Activated CD8-positive, alpha-beta T cell treated with anti-CD3 and anti-CD28 coated beads for 36 hours (primary cell): Measurements from ENCODE around the gene TRIM40. TPM values are rescaled to one million over a fixed set of nuclear protein-coding genes. Genes with fewer than 3 reads are reported as not detected.
A peak's percentile ranks its signal among the peaks of the same experiment; 100 is the strongest.

ENCODE experiments used
- ATAC-seq: fragments of 200-7000 bp; cut with Tn5 transposase; one replicate; pipeline ENCODE4 v1.10.0; 2021; ENCODE audit warnings: mild to moderate bottlenecking, moderate library complexity
- CTCF ChIA-PET: fragments of 350-600 bp; sonication (Branson Sonifier 250); formaldehyde crosslinking; loops from one replicate; lab custom pipeline; 2021; ENCODE audit warnings: antibody characterized with exemption; lab: Charles Lee
- POLR2A ChIA-PET: fragments of 350-600 bp; sonication (Branson Sonifier 250); formaldehyde crosslinking; loops from one replicate; lab custom pipeline; 2021; ENCODE audit warnings: antibody characterized with exemption; lab: Charles Lee
- DNase-seq: peaks from one replicate; pipeline ENCODE4 v3.0.0-alpha.2; 2020
- H3K27ac Mint-ChIP-seq: one replicate; pipeline ENCODE4 v1.8.0; 2021; ENCODE audit warnings: mild to moderate bottlenecking, mixed read lengths
- H3K27me3 Mint-ChIP-seq: one replicate; pipeline ENCODE4 v1.8.0; 2021; ENCODE audit warnings: mixed read lengths
- H3K36me3 Mint-ChIP-seq: one replicate; pipeline ENCODE4 v1.8.0; 2021; ENCODE audit warnings: low read depth, mixed read lengths
- H3K4me1 Mint-ChIP-seq: one replicate; pipeline ENCODE4 v1.8.0; 2021; ENCODE audit warnings: low read depth, mixed read lengths
- H3K4me3 Mint-ChIP-seq: one replicate; pipeline ENCODE4 v1.8.0; 2021; ENCODE audit warnings: mild to moderate bottlenecking, moderate library complexity, mixed read lengths
- H3K9me3 Mint-ChIP-seq: one replicate; pipeline ENCODE4 v1.8.0; 2021; ENCODE audit warnings: mixed read lengths
- intact Hi-C: fragments of 100-400 bp; cut with micrococcal nuclease; formaldehyde crosslinking; loops from one replicate; pipeline ENCODE4 v1.10.0; 2022
- total RNA-seq, 2 experiments: library from RNA; stranded (reverse); gene quantifications; one replicate each; pipeline ENCODE4 v1.2.3, GENCODE V29; 2021
- TF ChIP-seq, protein P1 (sequence below): fragments of 200-600 bp; IDR thresholded peaks from one replicate; pipeline ENCODE4 v1.8.0; 2022; ENCODE audit warnings: antibody characterized with exemption, mild to moderate bottlenecking

TRIM40 gene
- total RNA-seq, 2 experiments from 2014 or later, result not detected

DNA sequence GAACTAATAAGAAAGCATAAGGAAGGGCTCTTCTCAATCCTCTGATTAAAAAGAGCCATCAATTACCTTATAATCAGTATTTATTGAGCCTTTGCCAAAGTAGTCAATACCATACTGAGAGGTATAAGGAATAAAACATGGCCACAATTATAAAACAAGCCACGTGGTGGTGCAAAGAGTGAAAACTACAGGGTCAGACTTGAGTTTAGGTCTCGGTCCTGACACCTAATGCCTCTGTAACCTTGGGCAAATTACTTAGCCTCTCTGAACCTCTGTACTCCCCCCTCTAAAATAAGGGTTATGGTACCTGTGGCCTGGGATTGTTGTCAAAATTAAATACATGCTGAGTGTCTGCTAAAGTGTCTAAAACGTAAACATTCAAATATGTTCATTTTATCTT is 13.3 kb downstream of the TRIM40 start:
- H3K4me1 Mint-ChIP-seq, result peaks cover 4% of the 10 kb centered on the region
- no peak overlapping the region for H3K27ac Mint-ChIP-seq
- POLR2A ChIA-PET, result no interaction called here
- no peak for ATAC-seq
- peaks cover 35% of the 10 kb centered on the region for H3K27me3 Mint-ChIP-seq
- CTCF ChIA-PET, result interaction anchor here (1.7 kb wide), 1 partner anchor 18 kb away, joined by 6 read pairs; no protein-coding TSS in a partner anchor
- no peaks in the 10 kb centered on the region for H3K36me3 Mint-ChIP-seq
- intact Hi-C loops, result no loop called here
- no peak for DNase-seq
- no peak overlapping the region for H3K4me3 Mint-ChIP-seq
- TF ChIP-seq, protein P1, sequence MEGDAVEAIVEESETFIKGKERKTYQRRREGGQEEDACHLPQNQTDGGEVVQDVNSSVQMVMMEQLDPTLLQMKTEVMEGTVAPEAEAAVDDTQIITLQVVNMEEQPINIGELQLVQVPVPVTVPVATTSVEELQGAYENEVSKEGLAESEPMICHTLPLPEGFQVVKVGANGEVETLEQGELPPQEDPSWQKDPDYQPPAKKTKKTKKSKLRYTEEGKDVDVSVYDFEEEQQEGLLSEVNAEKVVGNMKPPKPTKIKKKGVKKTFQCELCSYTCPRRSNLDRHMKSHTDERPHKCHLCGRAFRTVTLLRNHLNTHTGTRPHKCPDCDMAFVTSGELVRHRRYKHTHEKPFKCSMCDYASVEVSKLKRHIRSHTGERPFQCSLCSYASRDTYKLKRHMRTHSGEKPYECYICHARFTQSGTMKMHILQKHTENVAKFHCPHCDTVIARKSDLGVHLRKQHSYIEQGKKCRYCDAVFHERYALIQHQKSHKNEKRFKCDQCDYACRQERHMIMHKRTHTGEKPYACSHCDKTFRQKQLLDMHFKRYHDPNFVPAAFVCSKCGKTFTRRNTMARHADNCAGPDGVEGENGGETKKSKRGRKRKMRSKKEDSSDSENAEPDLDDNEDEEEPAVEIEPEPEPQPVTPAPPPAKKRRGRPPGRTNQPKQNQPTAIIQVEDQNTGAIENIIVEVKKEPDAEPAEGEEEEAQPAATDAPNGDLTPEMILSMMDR, result no peak
- H3K9me3 Mint-ChIP-seq, result no peaks in the 10 kb centered on the region

DNA sequence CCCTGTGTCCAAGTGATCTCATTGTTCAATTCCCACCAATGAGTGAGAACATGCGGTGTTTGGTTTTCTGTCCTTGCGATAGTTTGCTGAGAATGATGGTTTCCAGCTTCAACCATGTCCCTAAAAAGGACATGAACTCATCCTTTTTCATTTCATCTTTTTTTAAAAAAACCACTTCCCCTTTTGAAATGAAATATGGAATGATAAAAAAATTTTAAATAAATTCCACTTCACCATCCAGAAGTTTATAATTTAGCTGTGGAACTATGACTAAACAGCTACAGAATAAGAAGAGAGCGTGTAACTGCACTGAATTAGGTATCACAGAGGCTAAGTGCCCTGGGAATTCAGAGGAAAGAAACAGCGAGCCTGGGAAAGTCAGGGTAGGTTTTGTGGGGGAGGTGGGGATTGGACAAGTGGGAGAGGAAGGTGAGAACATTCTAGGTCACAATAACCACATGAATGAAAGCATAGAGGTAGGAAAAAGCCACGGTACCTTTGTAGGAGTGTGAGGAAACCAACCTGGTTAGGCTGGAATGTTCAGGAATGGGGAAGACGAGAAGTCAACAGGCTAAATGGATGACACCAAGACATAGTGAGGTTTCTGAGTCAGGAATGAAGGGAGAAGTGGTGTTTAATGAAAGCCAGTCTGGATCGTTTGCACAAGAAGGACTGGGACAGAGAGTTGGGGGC is 14.1 kb downstream of the TRIM40 start:
- DNase-seq, result no peak
- POLR2A ChIA-PET, result no interaction called here
- Mint-ChIP-seq H3K36me3 (no peaks in the 10 kb centered on the region), H3K27ac (no peak overlapping the region), H3K27me3 (peaks cover 29% of the 10 kb centered on the region), H3K9me3 (no peaks in the 10 kb centered on the region), H3K4me3 (no peak overlapping the region), H3K4me1 (peaks cover 4% of the 10 kb centered on the region)
- CTCF ChIA-PET, result no interaction called here
- TF ChIP-seq, protein P1, result no peak
- intact Hi-C loops, result no loop called here
- ATAC-seq, result no peak

GRCh38 chr6:30150671-30151395 is 14.9 kb downstream of the TRIM40 start:
- peaks cover 26% of the 10 kb centered on the region for H3K27me3 Mint-ChIP-seq
- H3K9me3 Mint-ChIP-seq, result no peaks in the 10 kb centered on the region
- DNase-seq, result no peak
- no peak overlapping the region for H3K27ac Mint-ChIP-seq
- CTCF ChIA-PET, result interaction anchor here (1.1 to 1.2 kb wide), 3 partner anchors 20 to 303 kb away, joined by 3 read pairs; no protein-coding TSS in a partner anchor
- intact Hi-C loops, result no loop called here
- H3K4me1 Mint-ChIP-seq, result peaks cover 4% of the 10 kb centered on the region
- H3K4me3 Mint-ChIP-seq, result no peak overlapping the region
- no peaks in the 10 kb centered on the region for H3K36me3 Mint-ChIP-seq
- POLR2A ChIA-PET, result no interaction called here
- TF ChIP-seq, protein P1, result no peak
- no peak for ATAC-seq

DNA sequence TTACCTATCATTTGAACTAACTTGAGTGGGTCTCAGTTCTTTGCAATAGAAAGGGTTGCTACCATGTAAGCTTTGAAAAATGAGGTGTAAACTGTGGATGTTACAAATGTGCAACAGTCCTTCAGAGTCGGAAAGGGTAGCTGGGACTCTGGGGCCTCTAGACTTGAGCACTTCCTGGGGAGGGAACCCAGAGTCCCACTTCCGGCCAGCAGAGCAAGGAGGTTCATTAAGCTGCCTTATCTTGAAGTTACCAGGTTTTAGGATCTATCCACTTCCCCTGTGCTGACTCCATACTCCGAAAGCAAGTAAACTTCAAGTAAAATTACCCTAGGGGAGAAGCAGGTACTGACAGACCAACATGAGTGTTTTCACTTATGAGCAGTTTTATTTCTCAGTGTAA is 15.6 kb downstream of the TRIM40 start:
- H3K36me3 Mint-ChIP-seq, result no peaks in the 10 kb centered on the region
- no peaks in the 10 kb centered on the region for H3K9me3 Mint-ChIP-seq
- no peak overlapping the region for H3K27ac Mint-ChIP-seq
- peaks cover 31% of the 10 kb centered on the region for H3K27me3 Mint-ChIP-seq
- intact Hi-C loops, result no loop called here
- DNase-seq, result peak; percentile 25
- no peak for ATAC-seq
- ChIA-PET CTCF (interaction anchor here (0.6 to 1.2 kb wide), 4 partner anchors 20 to 302 kb away, joined by 3 to 4 read pairs (median 3); no protein-coding TSS in a partner anchor), POLR2A (interaction anchor here (0.5 kb wide), 1 partner anchor 104 kb away, joined by 3 read pairs; no protein-coding TSS in a partner anchor)
- no peak overlapping the region for H3K4me3 Mint-ChIP-seq
- H3K4me1 Mint-ChIP-seq, result peaks cover 4% of the 10 kb centered on the region
- TF ChIP-seq, protein P1, result no peak
